Transverse colon (tissue), 4 donors: Measurements from ENCODE around the gene BACE2. TPM values are rescaled to one million over a fixed set of nuclear protein-coding genes. Genes with fewer than 3 reads are reported as not detected.

ENCODE experiments used
- DNase-seq: peaks from one replicate; pipeline ENCODE4 v3.0.0-alpha.2; 2019
- H3K27ac ChIP-seq, 4 donors: fragments of 200-600 bp; sonication (generic); 2 replicates each; pipeline ENCODE4 v1.5.1; 2016 to 2018; ENCODE audit warnings: inconsistent platforms in 4 of 4
- H3K27me3 ChIP-seq: fragments of 200-600 bp; sonication (generic); 2 replicates; pipeline ENCODE4 v1.5.1; 2017; ENCODE audit warnings: inconsistent platforms
- H3K36me3 ChIP-seq, 4 donors: fragments of 200-600 bp; sonication (generic); 2 replicates each; pipeline ENCODE4 v1.5.1; 2017 to 2019; ENCODE audit warnings: inconsistent platforms in 4 of 4
- H3K4me1 ChIP-seq, 4 donors: fragments of 200-600 bp; sonication (generic); 2 replicates each; pipeline ENCODE4 v1.5.1; 2017 to 2020; ENCODE audit warnings: inconsistent platforms in 4 of 4
- H3K4me3 ChIP-seq, 4 donors: fragments of 200-600 bp; sonication (generic); 1 replicate in 1 of 4; 2 replicates in 3 of 4; pipeline versions ENCODE4 v1.5.1 to v1.6.1; 2017 to 2019; ENCODE audit warnings: inconsistent platforms in 4 of 4
- H3K9me3 ChIP-seq, 2 donors: fragments of 200-600 bp; sonication (generic); 2 replicates each; pipeline ENCODE4 v1.5.1; 2017 to 2019; ENCODE audit warnings: inconsistent platforms in 2 of 2
- CTCF ChIP-seq, 5 experiments: fragments of 200-600 bp in 3 of 5; fragments of 450-650 bp in 2 of 5; sonication (generic) in 3 of 5; IDR thresholded peaks; 1 replicate in 2 of 5; 2 replicates in 3 of 5; pipeline ENCODE4 v1.5.1; 2016 to 2017; ENCODE audit warnings: antibody characterized with exemption in 5 of 5, inconsistent platforms in 3 of 5, mild to moderate bottlenecking in 2 of 5, moderate library complexity in 1 of 5
- EP300 ChIP-seq: sonication (generic); formaldehyde crosslinking; IDR thresholded peaks from one replicate; pipeline ENCODE4 v1.6.1; 2017; ENCODE audit warnings: antibody characterized with exemption, low read depth
- POLR2A ChIP-seq: fragments of 450-650 bp; IDR thresholded peaks from one replicate; pipeline ENCODE4 v1.6.1; 2016; ENCODE audit warnings: antibody characterized with exemption, mild to moderate bottlenecking, moderate library complexity
- POLR2AphosphoS5 ChIP-seq, 3 donors: sonication (generic); formaldehyde crosslinking; IDR thresholded peaks; one replicate each; pipeline ENCODE4 v1.6.1; 2016; ENCODE audit warnings: antibody characterized with exemption in 3 of 3
- WGBS, 2 donors: methylation state at CpG; one replicate each; pipeline ENCODE4 v1.1.5; 2018; ENCODE audit warnings: low coverage in 1 of 2; 5-methylcytosine and 5-hydroxymethylcytosine counted together
- in situ Hi-C, 4 donors: fragments of 200-750 bp; cut with MboI; loops; one replicate each; pipeline versions ENCODE4 v1.15.0 to v1.15.1; 2017; ENCODE audit warnings: low sequenced_read_pairs in 3 of 4, low pct_ligation_motif_present in 1 of 4, low pct_unique_long_range_greater_than_20kb in 1 of 4
- intact Hi-C: fragments of 100-400 bp; cut with DNase I; formaldehyde crosslinking; loops from one replicate; pipeline ENCODE4 v1.15.1; 2023; ENCODE audit warnings: low total_unique reads
- total RNA-seq, 4 donors: library from RNA; depleted of rRNA; stranded (reverse); fragments of >200 nt; gene quantifications; one replicate each; pipeline ENCODE4 v1.1.0, GENCODE V29; 2016

Gene BACE2
- total RNA-seq, 4 donors from 2014 or later = 28.4 to 52.5 (median 43.9) TPM

DNA sequence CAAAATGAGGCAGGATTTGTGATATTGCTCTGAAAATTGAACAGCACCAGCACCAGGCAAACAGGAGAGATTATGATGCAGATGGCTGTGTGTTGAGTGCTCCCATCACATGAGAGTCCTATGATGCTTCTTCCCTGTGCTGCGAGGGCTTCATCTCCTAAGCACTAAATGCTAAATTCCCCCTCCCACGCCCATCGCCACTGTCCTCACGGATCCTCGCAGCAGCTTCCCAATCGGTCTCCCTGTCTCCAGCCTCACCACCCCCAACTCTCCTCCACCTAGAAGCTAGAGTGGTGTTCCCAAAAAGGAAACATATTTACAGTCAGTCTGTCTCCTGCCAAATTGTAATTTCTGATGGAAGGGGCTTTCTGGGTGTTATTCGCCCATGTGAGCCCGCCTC, 4.9 kb upstream of the BACE2 start:
- DNase-seq = no peak
- 93 to 97% methylated on average over 7 to 8 of the region's 8 CpGs for WGBS, 2 donors
- H3K27ac ChIP-seq = no peak overlapping the region
- H3K9me3 ChIP-seq = no peaks in the 10 kb centered on the region
- H3K27me3 ChIP-seq = no peaks in the 10 kb centered on the region
- in situ Hi-C loops = loop anchor here in 1 of 4 donors (25.0 kb wide), 1 partner anchor 299 kb away; no protein-coding TSS in a partner anchor
- H3K4me1 ChIP-seq = peaks cover 0 to 19% (median 2%) of the 10 kb centered on the region in 4 donors
- TF ChIP-seq POLR2A (no peak), EP300 (no peak), POLR2AphosphoS5 (IDR thresholded peaks at IDR 0.05) (no peak), CTCF (IDR thresholded peaks at IDR 0.05) (no peak)
- intact Hi-C loops = loop anchor here (10.0 kb wide), 1 partner anchor 92 kb away; no protein-coding TSS in a partner anchor
- H3K4me3 ChIP-seq = no peak overlapping the region
- no peaks in the 10 kb centered on the region for H3K36me3 ChIP-seq

DNA sequence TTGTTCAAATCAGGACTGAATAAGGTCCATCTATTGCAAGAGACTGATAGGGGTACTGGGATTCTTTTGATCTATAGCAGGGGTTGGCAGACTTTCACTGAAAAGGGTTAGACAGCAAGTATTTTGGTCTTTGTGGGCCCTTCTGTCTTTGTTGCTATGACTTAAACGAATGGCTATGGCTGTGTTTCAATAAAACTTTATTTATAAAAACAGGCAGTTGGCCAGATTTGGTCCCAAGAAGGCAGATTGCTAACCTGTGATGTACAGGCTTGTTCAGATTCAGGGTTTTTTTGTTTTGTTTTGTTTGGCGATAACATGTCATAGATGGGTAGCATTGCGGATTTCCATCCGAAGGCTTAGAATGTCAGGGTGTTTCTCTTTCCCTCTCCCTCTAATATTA, 3.9 kb upstream of the BACE2 start:
- peaks cover 0 to 19% (median 3%) of the 10 kb centered on the region in 4 donors for H3K4me1 ChIP-seq
- no peak for DNase-seq
- H3K36me3 ChIP-seq = no peaks in the 10 kb centered on the region
- no peak overlapping the region for H3K27ac ChIP-seq
- no peaks in the 10 kb centered on the region for H3K27me3 ChIP-seq
- TF ChIP-seq POLR2A = no peak
- TF ChIP-seq CTCF (IDR thresholded peaks at IDR 0.05) = no peak
- TF ChIP-seq POLR2AphosphoS5 (IDR thresholded peaks at IDR 0.05) = no peak
- no peak for TF ChIP-seq EP300
- intact Hi-C loops (loop anchor here (10.0 kb wide), 1 partner anchor 91 kb away; no protein-coding TSS in a partner anchor), in situ Hi-C loops (loop anchor here in 1 of 4 donors (25.0 kb wide), 1 partner anchor 298 kb away; no protein-coding TSS in a partner anchor)
- 91 to 96% methylated on average over 4 of the region's 4 CpGs for WGBS, 2 donors
- no peaks in the 10 kb centered on the region for H3K9me3 ChIP-seq
- H3K4me3 ChIP-seq = no peak overlapping the region

DNA sequence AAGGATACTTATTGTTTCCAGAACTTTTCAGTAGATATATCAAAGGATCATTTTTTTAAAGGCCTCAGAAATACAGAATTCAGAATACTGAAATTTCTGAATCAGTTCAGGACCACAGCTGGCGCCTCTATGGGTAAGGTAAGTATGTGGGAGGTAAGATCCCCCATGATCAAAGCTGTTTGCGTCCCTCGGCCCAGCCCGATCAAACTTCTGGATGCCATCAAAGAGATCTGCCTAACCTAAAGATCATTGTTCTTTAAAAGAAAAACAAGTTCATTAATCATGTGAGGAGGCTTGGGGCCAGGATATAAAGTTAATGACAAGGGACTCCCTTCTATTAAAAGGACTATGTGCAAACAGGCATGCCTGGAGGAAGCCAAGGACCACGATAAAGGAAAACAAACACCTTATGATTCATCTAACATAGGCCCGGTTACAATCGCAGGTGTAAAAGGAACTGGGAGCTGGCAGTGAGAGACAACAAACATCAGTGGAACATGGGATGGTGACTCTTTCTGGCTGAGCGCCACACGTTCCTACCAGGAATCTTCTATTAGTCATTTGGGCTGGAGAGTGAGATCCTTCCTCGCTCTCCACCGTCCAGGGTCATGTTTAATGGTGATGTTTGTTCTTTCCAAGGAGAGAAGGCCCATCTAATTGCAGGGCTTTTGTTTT, 2.8 kb upstream of the BACE2 start:
- H3K4me1 ChIP-seq = peaks cover 6 to 30% (median 11%) of the 10 kb centered on the region in 4 donors
- H3K9me3 ChIP-seq = no peaks in the 10 kb centered on the region
- intact Hi-C loops (loop anchor here (10.0 kb wide), 1 partner anchor 90 kb away; no protein-coding TSS in a partner anchor), in situ Hi-C loops (loop anchor here in 1 of 4 donors (25.0 kb wide), 1 partner anchor 297 kb away; no protein-coding TSS in a partner anchor)
- no peaks in the 10 kb centered on the region for H3K27me3 ChIP-seq
- no peak for TF ChIP-seq POLR2AphosphoS5 (IDR thresholded peaks at IDR 0.05)
- WGBS, 2 donors = 50 to 75% methylated on average over 4 to 11 of the region's 11 CpGs
- H3K36me3 ChIP-seq = no peaks in the 10 kb centered on the region
- peak; percentile 63 for DNase-seq
- no peak overlapping the region for H3K4me3 ChIP-seq
- peak overlapping the region; percentile 44 to 60 (median 53) for H3K27ac ChIP-seq

DNA sequence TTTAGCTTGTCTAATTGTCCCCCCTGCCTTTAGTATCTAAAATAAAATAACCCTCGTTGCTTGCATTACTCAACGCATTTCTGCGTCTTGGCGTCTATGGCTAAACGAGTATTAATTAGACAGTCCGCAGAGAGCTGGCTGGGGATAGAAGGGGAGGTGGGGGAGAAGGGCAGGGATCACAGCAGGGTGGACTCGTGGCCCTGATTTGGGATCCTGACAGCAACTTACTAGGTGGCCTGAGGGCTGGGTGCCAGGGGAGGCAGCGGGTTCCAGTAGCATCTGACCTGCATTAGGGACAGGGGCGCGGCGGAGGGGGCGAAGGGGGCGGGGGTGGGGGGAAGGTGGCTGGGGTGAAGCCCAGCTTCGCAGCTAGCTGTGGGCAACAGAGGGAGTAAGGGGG, 1.1 kb upstream of the BACE2 start:
- Histone ChIP-seq H3K4me1 (peaks cover 6 to 42% (median 15%) of the 10 kb centered on the region in 4 donors), H3K9me3 (no peaks in the 10 kb centered on the region), H3K36me3 (no peaks in the 10 kb centered on the region), H3K4me3 (peak overlapping the region; percentile 74 to 95 (median 92)), H3K27ac (peak overlapping the region; percentile 85 to 94 (median 92)), H3K27me3 (no peaks in the 10 kb centered on the region)
- in situ Hi-C loops (loop anchor here in 1 of 4 donors (25.0 kb wide), 1 partner anchor 295 kb away; no protein-coding TSS in a partner anchor), intact Hi-C loops (loop anchor here (10.0 kb wide), 1 partner anchor 88 kb away; no protein-coding TSS in a partner anchor)
- no peak for DNase-seq
- 26 to 32% methylated on average over 6 to 14 of the region's 14 CpGs for WGBS, 2 donors
- TF ChIP-seq CTCF (IDR thresholded peaks at IDR 0.05) (no peak), EP300 (no peak), POLR2A (no peak), POLR2AphosphoS5 (IDR thresholded peaks at IDR 0.05) (no peak)
